ENCODE results near the gene SPINK5.

GRCh38 chr5:148043705-148044104 is 20.1 kb upstream of the SPINK5 start:
- TF ChIP-seq CTCF (IDR thresholded peaks at IDR 0.05; ENCODE audit: borderline replicate concordance, extremely low read depth, low read length, poor library complexity, severe bottlenecking) (no peak), EZH2 (IDR thresholded peaks at IDR 0.05; ENCODE audit: borderline replicate concordance, low read depth, low read length, severe bottlenecking) (no peak)

Measured in DND-41 (cell line).